ENCODE measurements around the gene AHNAK2.
A peak's percentile ranks its signal among the peaks of the same experiment; 100 is the strongest.

AHNAK2 gene

DNA sequence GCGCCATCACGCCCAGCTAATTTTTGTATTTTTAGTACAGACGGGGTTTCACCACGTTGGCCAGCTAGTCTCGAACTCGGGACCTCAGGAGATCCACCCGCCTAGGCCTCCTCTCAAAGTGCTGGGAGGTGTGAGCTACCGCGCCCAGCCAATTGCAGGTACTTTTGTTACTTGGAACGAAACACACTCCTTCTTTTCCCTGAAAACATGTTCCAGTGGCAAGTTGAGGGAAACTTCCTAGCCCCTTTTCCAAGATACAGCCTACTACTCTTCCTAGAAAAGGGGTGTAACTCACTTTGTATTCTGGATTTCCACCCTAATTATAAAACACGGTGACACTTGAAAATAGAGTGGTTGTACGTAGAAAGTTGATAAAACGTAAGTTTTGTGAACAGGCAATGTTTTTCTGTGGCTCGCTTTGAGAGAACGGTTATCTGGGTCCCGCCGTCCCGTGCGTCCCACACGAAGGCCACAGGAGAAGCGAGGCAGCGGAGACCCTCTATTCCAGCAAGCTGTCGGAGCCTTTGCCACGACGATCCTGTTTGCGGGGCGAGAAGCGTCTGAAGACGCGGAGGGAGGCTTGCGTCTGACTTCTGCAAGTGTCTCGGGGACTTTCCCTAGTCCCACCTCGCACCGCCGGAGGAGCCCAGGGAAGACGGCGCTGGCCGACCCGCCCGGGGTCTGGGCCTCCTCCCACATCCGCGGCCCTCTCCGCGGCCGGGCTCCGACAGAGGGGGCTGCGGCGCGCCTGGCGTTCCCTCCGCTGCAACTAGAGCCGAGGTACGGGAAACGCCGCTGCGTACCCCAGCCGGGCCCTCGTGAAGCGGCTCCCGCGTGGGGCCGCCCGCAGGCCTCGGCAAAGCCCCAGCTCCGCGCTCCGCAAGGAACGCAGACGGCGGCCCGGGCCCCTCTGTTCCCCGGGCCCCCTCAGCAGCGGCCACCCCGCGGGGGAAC is 42.0 kb upstream of the AHNAK2 start:
- H3K36me3 ChIP-seq (replicated peaks in 1 of 2; ENCODE audit: control insufficient read depth in 2 of 2, insufficient read depth in 2 of 2, low read length in 2 of 2): peaks cover 9 to 44% of the 10 kb centered on the region in 2 donors
- H4K91ac ChIP-seq (ENCODE audit: low read depth, low read length, poor library complexity): no peak overlapping the region
- peaks cover 15 to 17% of the 10 kb centered on the region in 2 donors for H3K4me1 ChIP-seq (ENCODE audit: control insufficient read depth in 2 of 2, insufficient read depth in 1 of 2, low read depth in 1 of 2, low read length in 2 of 2)
- peak; percentile 33 for DNase-seq (ENCODE audit: low spot score)
- no CpG with 5 or more reads among the region's 75 CpGs for WGBS, 2 donors (ENCODE audit: extremely low coverage in 2 of 2, insufficient read length in 2 of 2, insufficient replicate concordance in 1 of 2)
- peak overlapping the region; percentile 39 for H3K4ac ChIP-seq (ENCODE audit: low read length)
- peak overlapping the region; percentile 98 for H3K9ac ChIP-seq (ENCODE audit: low read depth, low read length, poor library complexity)
- H2BK15ac ChIP-seq (ENCODE audit: low read length): peak overlapping the region; percentile 86
- peak overlapping the region; percentile 94 to 99 for H3K4me3 ChIP-seq (ENCODE audit: low read length in 2 of 2)
- H3K23ac ChIP-seq (ENCODE audit: low read depth, low read length, poor library complexity): peak overlapping the region; percentile 62
- peak overlapping the region; percentile 55 for H3K4me2 ChIP-seq (ENCODE audit: insufficient read depth, low read length, poor library complexity, severe bottlenecking)
- H2BK120ac ChIP-seq (ENCODE audit: low read depth, low read length): no peak overlapping the region
- H3K9me3 ChIP-seq (replicated peaks in 1 of 2; ENCODE audit: control insufficient read depth in 2 of 2, insufficient read depth in 1 of 2, low read depth in 1 of 2, low read length in 2 of 2): no peaks in the 10 kb centered on the region
- no peak overlapping the region for H4K8ac ChIP-seq (ENCODE audit: low read depth, low read length)
- peak overlapping the region; percentile 92 for H3K14ac ChIP-seq (ENCODE audit: low read length)
- H3K18ac ChIP-seq (ENCODE audit: low read length): peak overlapping the region; percentile 98
- peak overlapping the region; percentile 91 for H2BK5ac ChIP-seq (ENCODE audit: low read length)
- no peaks in the 10 kb centered on the region for H3K27me3 ChIP-seq (ENCODE audit: control insufficient read depth in 3 of 3, insufficient read depth in 3 of 3, low read depth in 1 of 3, low read length in 3 of 3)
- H3K27ac ChIP-seq (replicated peaks; ENCODE audit: low read length): peak overlapping the region; percentile 92
- peak overlapping the region; percentile 87 for H2AFZ ChIP-seq (ENCODE audit: low read length)
- H2BK12ac ChIP-seq (ENCODE audit: low read length): no peak overlapping the region
- peak overlapping the region; percentile 95 for H2AK5ac ChIP-seq (ENCODE audit: low read depth, low read length)
- peaks cover 3% of the 10 kb centered on the region for H3K79me1 ChIP-seq (ENCODE audit: low read depth, low read length)

DNA sequence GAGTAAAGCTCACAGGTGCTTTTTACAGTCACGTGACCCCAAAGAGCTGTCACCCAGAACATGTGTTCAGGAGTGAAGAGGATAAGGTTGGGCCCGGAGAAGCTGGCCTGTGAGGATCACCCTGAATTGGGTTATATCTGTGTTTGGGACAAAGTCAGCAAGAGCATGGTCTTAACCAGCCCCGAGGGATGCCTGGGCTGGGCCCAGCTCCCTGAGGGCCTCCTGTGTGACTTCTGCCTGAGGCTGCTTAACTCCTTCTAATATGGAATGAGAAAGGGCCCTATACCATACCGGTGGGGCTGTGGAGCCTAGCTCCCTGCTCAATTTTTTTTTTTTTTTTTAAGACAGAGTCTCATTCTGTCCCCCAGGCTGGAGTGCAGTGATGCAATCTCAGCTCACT is 40.2 kb upstream of the AHNAK2 start:
- DNase-seq (ENCODE audit: low spot score): no peak
- no peak overlapping the region for H2BK5ac ChIP-seq (ENCODE audit: low read length)
- no peak overlapping the region for H3K27ac ChIP-seq (replicated peaks; ENCODE audit: low read length)
- H3K23ac ChIP-seq (ENCODE audit: low read depth, low read length, poor library complexity): no peak overlapping the region
- H2BK120ac ChIP-seq (ENCODE audit: low read depth, low read length): no peak overlapping the region
- H4K91ac ChIP-seq (ENCODE audit: low read depth, low read length, poor library complexity): no peak overlapping the region
- H4K8ac ChIP-seq (ENCODE audit: low read depth, low read length): no peak overlapping the region
- no peak overlapping the region for H3K18ac ChIP-seq (ENCODE audit: low read length)
- H3K9ac ChIP-seq (ENCODE audit: low read depth, low read length, poor library complexity): no peak overlapping the region
- H3K4me3 ChIP-seq (ENCODE audit: low read length in 2 of 2): no peak overlapping the region
- no CpG with 5 or more reads among the region's 4 CpGs for WGBS, 2 donors (ENCODE audit: extremely low coverage in 2 of 2, insufficient read length in 2 of 2, insufficient replicate concordance in 1 of 2)
- no peak overlapping the region for H3K14ac ChIP-seq (ENCODE audit: low read length)
- H3K36me3 ChIP-seq (replicated peaks in 1 of 2; ENCODE audit: control insufficient read depth in 2 of 2, insufficient read depth in 2 of 2, low read length in 2 of 2): peaks cover 9 to 56% of the 10 kb centered on the region in 2 donors
- H2AK5ac ChIP-seq (ENCODE audit: low read depth, low read length): no peak overlapping the region
- H2BK12ac ChIP-seq (ENCODE audit: low read length): no peak overlapping the region
- peaks cover 15 to 18% of the 10 kb centered on the region in 2 donors for H3K4me1 ChIP-seq (ENCODE audit: control insufficient read depth in 2 of 2, insufficient read depth in 1 of 2, low read depth in 1 of 2, low read length in 2 of 2)
- H3K4ac ChIP-seq (ENCODE audit: low read length): no peak overlapping the region
- H3K27me3 ChIP-seq (ENCODE audit: control insufficient read depth in 3 of 3, insufficient read depth in 3 of 3, low read depth in 1 of 3, low read length in 3 of 3): no peaks in the 10 kb centered on the region
- no peaks in the 10 kb centered on the region for H3K9me3 ChIP-seq (replicated peaks in 1 of 2; ENCODE audit: control insufficient read depth in 2 of 2, insufficient read depth in 1 of 2, low read depth in 1 of 2, low read length in 2 of 2)
- H3K79me1 ChIP-seq (ENCODE audit: low read depth, low read length): peaks cover 3% of the 10 kb centered on the region
- no peak overlapping the region for H2AFZ ChIP-seq (ENCODE audit: low read length)
- H2BK15ac ChIP-seq (ENCODE audit: low read length): no peak overlapping the region
- no peak overlapping the region for H3K4me2 ChIP-seq (ENCODE audit: insufficient read depth, low read length, poor library complexity, severe bottlenecking)

DNA sequence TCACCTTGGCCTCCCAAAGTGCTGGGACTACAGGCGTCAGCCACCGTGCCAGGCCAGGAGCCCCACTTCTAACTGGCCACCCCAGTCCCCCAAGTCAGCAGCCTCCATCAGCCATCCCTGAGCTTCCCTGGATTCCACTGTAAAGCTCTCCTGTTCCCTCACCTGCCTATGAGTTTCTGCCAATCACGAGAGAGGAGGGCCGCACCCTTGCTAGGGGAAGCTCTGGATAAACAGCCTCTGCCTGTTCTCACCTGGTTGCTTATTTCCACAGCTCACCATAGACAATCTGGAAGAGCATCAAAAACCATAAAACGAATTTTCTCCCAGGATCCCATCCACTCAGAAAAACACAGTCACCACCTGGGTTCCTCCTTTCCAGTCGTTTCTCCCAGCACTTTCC is 37.7 kb upstream of the AHNAK2 start:
- Histone ChIP-seq H2AFZ (ENCODE audit: low read length) (no peak overlapping the region), H2BK5ac (ENCODE audit: low read length) (no peak overlapping the region), H3K23ac (ENCODE audit: low read depth, low read length, poor library complexity) (no peak overlapping the region)

DNA sequence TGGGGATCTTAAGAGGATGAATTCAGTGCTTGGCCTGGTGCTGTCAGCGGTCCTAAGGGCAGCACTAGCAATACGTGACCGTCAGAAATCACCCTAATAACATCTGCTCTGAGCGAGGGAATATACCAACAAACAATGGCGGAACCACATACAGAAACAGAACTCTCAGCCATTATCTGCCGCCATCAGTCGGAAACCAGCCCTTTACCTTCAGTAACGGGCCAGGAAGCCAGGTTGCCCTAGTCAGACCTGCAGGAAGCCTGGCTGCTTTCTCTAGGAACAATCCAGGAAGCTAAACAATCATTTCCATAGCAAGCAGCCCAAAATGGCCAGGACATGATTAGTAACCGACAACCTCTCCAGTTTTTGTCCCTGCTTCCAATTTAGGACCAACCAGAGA is 37.1 kb upstream of the AHNAK2 start:
- peaks cover 13 to 15% of the 10 kb centered on the region in 2 donors for H3K4me1 ChIP-seq (ENCODE audit: control insufficient read depth in 2 of 2, insufficient read depth in 1 of 2, low read depth in 1 of 2, low read length in 2 of 2)
- no peak overlapping the region for H3K4me2 ChIP-seq (ENCODE audit: insufficient read depth, low read length, poor library complexity, severe bottlenecking)
- H3K27me3 ChIP-seq (ENCODE audit: control insufficient read depth in 3 of 3, insufficient read depth in 3 of 3, low read depth in 1 of 3, low read length in 3 of 3): no peaks in the 10 kb centered on the region
- H3K23ac ChIP-seq (ENCODE audit: low read depth, low read length, poor library complexity): no peak overlapping the region
- no peak overlapping the region for H3K27ac ChIP-seq (replicated peaks; ENCODE audit: low read length)
- no peak overlapping the region for H2AK5ac ChIP-seq (ENCODE audit: low read depth, low read length)
- H2BK5ac ChIP-seq (ENCODE audit: low read length): no peak overlapping the region
- no peak overlapping the region for H4K8ac ChIP-seq (ENCODE audit: low read depth, low read length)
- H3K4me3 ChIP-seq (ENCODE audit: low read length in 2 of 2): no peak overlapping the region
- no peak overlapping the region for H3K9ac ChIP-seq (ENCODE audit: low read depth, low read length, poor library complexity)
- no peak overlapping the region for H4K91ac ChIP-seq (ENCODE audit: low read depth, low read length, poor library complexity)
- no peak overlapping the region for H3K4ac ChIP-seq (ENCODE audit: low read length)
- peaks cover 12% of the 10 kb centered on the region for H3K79me1 ChIP-seq (ENCODE audit: low read depth, low read length)
- H2BK120ac ChIP-seq (ENCODE audit: low read depth, low read length): no peak overlapping the region
- H3K9me3 ChIP-seq (replicated peaks in 1 of 2; ENCODE audit: control insufficient read depth in 2 of 2, insufficient read depth in 1 of 2, low read depth in 1 of 2, low read length in 2 of 2): no peaks in the 10 kb centered on the region
- H3K18ac ChIP-seq (ENCODE audit: low read length): no peak overlapping the region
- DNase-seq (ENCODE audit: low spot score): no peak
- H3K14ac ChIP-seq (ENCODE audit: low read length): no peak overlapping the region
- WGBS, 2 donors (ENCODE audit: extremely low coverage in 2 of 2, insufficient read length in 2 of 2, insufficient replicate concordance in 1 of 2): no CpG with 5 or more reads among the region's 9 CpGs
- peaks cover 25 to 88% of the 10 kb centered on the region in 2 donors for H3K36me3 ChIP-seq (replicated peaks in 1 of 2; ENCODE audit: control insufficient read depth in 2 of 2, insufficient read depth in 2 of 2, low read length in 2 of 2)
- H2BK12ac ChIP-seq (ENCODE audit: low read length): no peak overlapping the region
- H2BK15ac ChIP-seq (ENCODE audit: low read length): no peak overlapping the region
- no peak overlapping the region for H2AFZ ChIP-seq (ENCODE audit: low read length)

More for the DNA sequence above, 37.7 kb upstream of the AHNAK2 start:
- Histone ChIP-seq H2BK120ac (ENCODE audit: low read depth, low read length) (no peak overlapping the region), H2AK5ac (ENCODE audit: low read depth, low read length) (no peak overlapping the region), H4K8ac (ENCODE audit: low read depth, low read length) (no peak overlapping the region), H3K79me1 (ENCODE audit: low read depth, low read length) (peaks cover 12% of the 10 kb centered on the region), H3K9ac (ENCODE audit: low read depth, low read length, poor library complexity) (no peak overlapping the region), H2BK12ac (ENCODE audit: low read length) (no peak overlapping the region), H3K4me3 (ENCODE audit: low read length in 2 of 2) (no peak overlapping the region), H3K36me3 (replicated peaks in 1 of 2; ENCODE audit: control insufficient read depth in 2 of 2, insufficient read depth in 2 of 2, low read length in 2 of 2) (peaks cover 21 to 81% of the 10 kb centered on the region in 2 donors), H3K27me3 (ENCODE audit: control insufficient read depth in 3 of 3, insufficient read depth in 3 of 3, low read depth in 1 of 3, low read length in 3 of 3) (no peaks in the 10 kb centered on the region), H2BK15ac (ENCODE audit: low read length) (no peak overlapping the region), H3K9me3 (replicated peaks in 1 of 2; ENCODE audit: control insufficient read depth in 2 of 2, insufficient read depth in 1 of 2, low read depth in 1 of 2, low read length in 2 of 2) (no peaks in the 10 kb centered on the region), H3K18ac (ENCODE audit: low read length) (no peak overlapping the region), H4K91ac (ENCODE audit: low read depth, low read length, poor library complexity) (no peak overlapping the region), H3K4me2 (ENCODE audit: insufficient read depth, low read length, poor library complexity, severe bottlenecking) (no peak overlapping the region), H3K4me1 (ENCODE audit: control insufficient read depth in 2 of 2, insufficient read depth in 1 of 2, low read depth in 1 of 2, low read length in 2 of 2) (peaks cover 13 to 15% of the 10 kb centered on the region in 2 donors), H3K27ac (replicated peaks; ENCODE audit: low read length) (no peak overlapping the region), H3K14ac (ENCODE audit: low read length) (no peak overlapping the region), H3K4ac (ENCODE audit: low read length) (no peak overlapping the region)
- DNase-seq (ENCODE audit: low spot score): no peak
- WGBS, 2 donors (ENCODE audit: extremely low coverage in 2 of 2, insufficient read length in 2 of 2, insufficient replicate concordance in 1 of 2): no CpG with 5 or more reads among the region's 6 CpGs

Data from neuronal stem cell (in vitro differentiated cells).